SK-N-SH (cell line): Measurements from ENCODE around the gene STARD3. TPM values are rescaled to one million over a fixed set of nuclear protein-coding genes. Genes with fewer than 3 reads are reported as not detected.

Experiments used
- CTCF ChIA-PET: fragments of 300-600, 350-600 bp; formaldehyde crosslinking; extraction: SDS; loops from one replicate; lab custom pipeline; 2021; lab: Yijun Ruan, JAX
- POLR2A ChIA-PET: fragments of 350-600 bp; sonication (Branson Sonifier 250); formaldehyde crosslinking; extraction: SDS; loops from one replicate; lab custom pipeline; 2020; ENCODE audit warnings: antibody characterized with exemption, inconsistent platforms; lab: Yijun Ruan, JAX
- DNase-seq: peaks from one replicate; pipeline ENCODE4 v3.0.0; 2012
- H2AFZ ChIP-seq: fragments of 200-600 bp; sonication (generic); 2 replicates; pipeline ENCODE4 v1.8.1; 2016; ENCODE audit warnings: antibody characterized with exemption, mild to moderate bottlenecking, low read depth
- H3F3A ChIP-seq: fragments of 200-600 bp; sonication (generic); replicated peaks from 2 replicates; pipeline ENCODE3; 2016; ENCODE audit warnings: antibody characterized with exemption, mild to moderate bottlenecking; ENCODE audit not compliant: insufficient read depth
- H3K27ac ChIP-seq, 2 experiments: fragments of 200-500 bp in 1 of 2; fragments of 200-600 bp in 1 of 2; sonication (Bioruptor generic) in 1 of 2; sonication (generic), shearing (Covaris generic) in 1 of 2; 2 replicates each; pipeline versions ENCODE4 v1.5.1 to v1.6.1; 2014 to 2016; ENCODE audit warnings: low read depth in 2 of 2, inconsistent platforms in 1 of 2, low read length in 1 of 2, mild to moderate bottlenecking in 1 of 2, mixed read lengths in 1 of 2
- H3K27me3 ChIP-seq: fragments of 200-600 bp; sonication (generic), shearing (Covaris generic); 2 replicates; pipeline ENCODE4 v1.6.1; 2016; ENCODE audit warnings: mixed run types; ENCODE audit not compliant: insufficient read depth
- H3K36me3 ChIP-seq, 2 experiments: fragments of 200-500 bp in 1 of 2; fragments of 200-600 bp in 1 of 2; sonication (Bioruptor generic) in 1 of 2; sonication (generic) in 1 of 2; replicated peaks in 1 of 2; 2 replicates each; pipeline versions ENCODE3 to v1.5.1; 2014 to 2016; ENCODE audit warnings: low read length in 1 of 2, mild to moderate bottlenecking in 1 of 2; ENCODE audit not compliant: insufficient read depth in 2 of 2, control insufficient read depth in 1 of 2
- H3K4me1 ChIP-seq, 2 experiments: fragments of 200-500 bp in 1 of 2; fragments of 200-600 bp in 1 of 2; sonication (Bioruptor generic) in 1 of 2; sonication (generic), shearing (Covaris generic) in 1 of 2; 2 replicates each; pipeline versions ENCODE4 v1.5.1 to v1.6.1; 2014 to 2016; ENCODE audit warnings: low read depth in 1 of 2, low read length in 1 of 2, mixed run types in 1 of 2; ENCODE audit not compliant: insufficient read depth in 2 of 2, control insufficient read depth in 1 of 2
- H3K4me2 ChIP-seq: fragments of 200-600 bp; sonication (generic), shearing (Covaris generic); 2 replicates; pipeline ENCODE4 v1.6.1; 2017; ENCODE audit warnings: mixed run types
- H3K4me3 ChIP-seq, 2 experiments: fragments of 200-500 bp in 1 of 2; fragments of 200-600 bp in 1 of 2; sonication (Bioruptor generic) in 1 of 2; sonication (generic), shearing (Covaris generic) in 1 of 2; 2 replicates each; pipeline versions ENCODE4 v1.5.1 to v1.8.1; 2014 to 2016; ENCODE audit warnings: low read depth in 2 of 2, inconsistent platforms in 1 of 2, low read length in 1 of 2, mild to moderate bottlenecking in 1 of 2, mixed read lengths in 1 of 2, moderate library complexity in 1 of 2
- H3K79me2 ChIP-seq: fragments of 200-600 bp; sonication (generic); 2 replicates; pipeline ENCODE4 v1.8.1; 2017; ENCODE audit warnings: mild to moderate bottlenecking; ENCODE audit not compliant: insufficient read depth
- H3K9ac ChIP-seq: fragments of 200-600 bp; sonication (generic); 2 replicates; pipeline ENCODE4 v1.6.1; 2017; ENCODE audit warnings: mixed run types
- H3K9me2 ChIP-seq: fragments of 200-600 bp; sonication (generic); 2 replicates; pipeline ENCODE4 v1.6.1; 2017; ENCODE audit warnings: mixed run types
- H3K9me3 ChIP-seq: fragments of 200-600 bp; sonication (generic); 2 replicates; pipeline ENCODE4 v1.6.1; 2017; ENCODE audit warnings: mixed run types, mild to moderate bottlenecking, moderate library complexity
- H4K20me1 ChIP-seq: fragments of 200-600 bp; sonication (generic); 2 replicates; pipeline ENCODE4 v1.6.1; 2017; ENCODE audit warnings: mild to moderate bottlenecking, mixed run types; ENCODE audit not compliant: insufficient read depth
- CHD2 ChIP-seq: fragments of 150-350 bp; IDR thresholded peaks from 2 replicates; pipeline ENCODE4 v1.6.1; 2018; ENCODE audit warnings: low read length; ENCODE audit not compliant: partially characterized antibody
- ELF1 ChIP-seq: IDR thresholded peaks from 2 replicates; pipeline ENCODE4 v1.4.0; 2012
- EZH2phosphoT487 ChIP-seq: fragments of 200-600 bp; sonication (generic); IDR thresholded peaks from 2 replicates; pipeline ENCODE4 v1.6.1; 2017; ENCODE audit warnings: low read depth, mixed run types, mild to moderate bottlenecking, antibody characterized with exemption, moderate library complexity, borderline replicate concordance
- FOXJ3 ChIP-seq: sonication (generic); formaldehyde crosslinking; IDR thresholded peaks from 2 replicates; pipeline ENCODE4 v1.5.1; 2020; ENCODE audit warnings: mild to moderate bottlenecking, missing genetic modification reagents
- FOXM1 ChIP-seq: IDR thresholded peaks from 2 replicates; pipeline ENCODE4 v1.4.0; 2012; ENCODE audit warnings: low read depth, mild to moderate bottlenecking
- MXI1 ChIP-seq: IDR thresholded peaks from 2 replicates; pipeline ENCODE4 v1.6.1; 2012; ENCODE audit warnings: mild to moderate bottlenecking, low read depth, low read length, improper control_type of control experiment
- NRF1 ChIP-seq: IDR thresholded peaks from 2 replicates; pipeline ENCODE4 v1.6.1; 2012; ENCODE audit warnings: low read depth, mild to moderate bottlenecking, low read length
- RCOR1 ChIP-seq: fragments of 150-350 bp; IDR thresholded peaks from 2 replicates; pipeline ENCODE4 v1.6.1; 2017; ENCODE audit warnings: antibody characterized with exemption, low read length
- RFX5 ChIP-seq: IDR thresholded peaks from 2 replicates; pipeline ENCODE4 v1.6.1; 2012; ENCODE audit warnings: mild to moderate bottlenecking, improper control_type of control experiment, low read length
- RXRA ChIP-seq: IDR thresholded peaks from 2 replicates; pipeline ENCODE4 v1.4.0; 2012; ENCODE audit warnings: low read depth, mild to moderate bottlenecking, borderline replicate concordance
- SMC3 ChIP-seq: IDR thresholded peaks from 2 replicates; pipeline ENCODE4 v1.6.1; 2012; ENCODE audit warnings: low read depth, low read length, improper control_type of control experiment
- TAF1 ChIP-seq: IDR thresholded peaks from 2 replicates; pipeline ENCODE4 v1.6.1; 2012; ENCODE audit warnings: low read depth, mild to moderate bottlenecking, low read length, moderate library complexity, borderline replicate concordance
- ZBTB33 ChIP-seq: IDR thresholded peaks from 2 replicates; pipeline ENCODE4 v1.4.0; 2012; ENCODE audit warnings: low read depth, borderline replicate concordance
- WGBS: methylation state at CpG from one replicate; pipeline ENCODE4 v1.1.6; 2017; ENCODE audit warnings: low lambda C conversion rate; 5-methylcytosine and 5-hydroxymethylcytosine counted together
- polyA plus RNA-seq, 3 experiments: library from polyadenylated mRNA; depleted of rRNA; stranded (reverse); fragments of >200 nt; gene quantifications; 2 replicates each; pipeline ENCODE4 v1.2.3, GENCODE V29; 2012
- TF ChIP-seq, protein P1 (sequence below): fragments of 150-350 bp; IDR thresholded peaks from 2 replicates; pipeline ENCODE4 v1.6.1; 2016; ENCODE audit warnings: mild to moderate bottlenecking, low read depth, low read length

Gene STARD3
- polyA plus RNA-seq, 1 of the 3 experiments (the other 2 are of a cell fraction): 76.8 TPM

DNA sequence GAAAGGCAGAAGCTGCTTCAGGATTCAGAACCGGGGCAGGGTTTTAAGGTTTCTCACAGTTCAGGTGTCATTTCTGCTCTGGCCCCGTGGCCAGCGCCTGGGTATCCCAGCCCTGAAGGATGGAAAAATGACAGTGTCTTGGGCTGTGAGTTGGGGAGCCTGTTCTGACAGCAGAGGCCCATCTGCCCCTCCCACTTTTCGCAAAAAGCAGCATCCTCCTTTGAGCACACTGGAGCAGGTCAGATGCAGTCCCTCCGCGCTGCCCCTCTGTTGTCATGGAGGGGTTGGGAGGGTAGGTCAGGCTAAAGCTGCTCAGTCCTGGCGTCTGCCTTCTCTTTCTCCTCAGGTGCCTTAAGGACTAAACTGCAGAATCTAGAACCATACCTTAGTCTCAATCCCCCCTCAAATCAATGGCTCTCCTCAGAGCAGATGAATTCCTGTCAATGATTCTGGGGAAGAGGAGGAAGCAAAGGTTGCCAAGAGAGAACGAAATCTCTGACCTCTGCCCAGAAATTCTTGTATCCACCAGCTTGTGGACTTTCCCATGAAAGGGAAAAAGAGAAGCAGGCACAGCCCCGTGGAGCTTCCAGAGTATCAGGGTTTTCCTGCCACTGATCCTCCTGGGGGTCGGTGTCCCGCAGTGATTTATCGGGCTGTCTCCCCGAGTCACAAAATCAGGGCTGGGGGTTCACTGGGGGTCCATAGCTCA is 36.5 kb upstream of the STARD3 start:
- POLR2A ChIA-PET: no interaction called here
- Histone ChIP-seq H3K4me3 (no peak overlapping the region), H3K4me2 (no peak overlapping the region), H3K9ac (no peak overlapping the region), H3K79me2 (no peaks in the 10 kb centered on the region), H3K4me1 (peaks cover 7 to 32% of the 10 kb centered on the region in 2 experiments), H3K27me3 (peaks cover 96% of the 10 kb centered on the region), H3K9me2 (no peaks in the 10 kb centered on the region), H4K20me1 (peaks cover 17% of the 10 kb centered on the region; the same call in 1 of the 2 replicates), H3F3A (no peaks in the 10 kb centered on the region), H3K9me3 (no peaks in the 10 kb centered on the region), H3K27ac (no peak overlapping the region), H2AFZ (no peak overlapping the region), H3K36me3 (no peaks in the 10 kb centered on the region)
- DNase-seq: peak; percentile 31
- CTCF ChIA-PET: interaction anchor here (1.0 to 17.5 kb wide), 6 partner anchors 22 to 71 kb away, joined by 3 to 285 read pairs (median 7); partner anchors contain the start of gene PPP1R1B
- TF ChIP-seq CHD2 (no peak), RXRA (no peak), FOXJ3 (CRISPR knock-in tag) (no peak), MXI1 (no peak), SMC3 (no peak), ELF1 (no peak), RFX5 (no peak), ZBTB33 (no peak), TAF1 (no peak), RCOR1 (no peak), EZH2phosphoT487 (no peak), NRF1 (no peak), FOXM1 (no peak)
- TF ChIP-seq, protein P1, sequence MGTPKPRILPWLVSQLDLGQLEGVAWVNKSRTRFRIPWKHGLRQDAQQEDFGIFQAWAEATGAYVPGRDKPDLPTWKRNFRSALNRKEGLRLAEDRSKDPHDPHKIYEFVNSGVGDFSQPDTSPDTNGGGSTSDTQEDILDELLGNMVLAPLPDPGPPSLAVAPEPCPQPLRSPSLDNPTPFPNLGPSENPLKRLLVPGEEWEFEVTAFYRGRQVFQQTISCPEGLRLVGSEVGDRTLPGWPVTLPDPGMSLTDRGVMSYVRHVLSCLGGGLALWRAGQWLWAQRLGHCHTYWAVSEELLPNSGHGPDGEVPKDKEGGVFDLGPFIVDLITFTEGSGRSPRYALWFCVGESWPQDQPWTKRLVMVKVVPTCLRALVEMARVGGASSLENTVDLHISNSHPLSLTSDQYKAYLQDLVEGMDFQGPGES: no peak
- 6% methylated on average over 11 of the region's 13 CpGs for WGBS
